ENCODE results near the gene RAD51B. TPM values are rescaled to one million over a fixed set of nuclear protein-coding genes. Genes with fewer than 3 reads are reported as not detected.

RAD51B gene
- total RNA-seq, 3 donors from 2014 or later = 10.6 to 77.6 (median 33.8) TPM

DNA sequence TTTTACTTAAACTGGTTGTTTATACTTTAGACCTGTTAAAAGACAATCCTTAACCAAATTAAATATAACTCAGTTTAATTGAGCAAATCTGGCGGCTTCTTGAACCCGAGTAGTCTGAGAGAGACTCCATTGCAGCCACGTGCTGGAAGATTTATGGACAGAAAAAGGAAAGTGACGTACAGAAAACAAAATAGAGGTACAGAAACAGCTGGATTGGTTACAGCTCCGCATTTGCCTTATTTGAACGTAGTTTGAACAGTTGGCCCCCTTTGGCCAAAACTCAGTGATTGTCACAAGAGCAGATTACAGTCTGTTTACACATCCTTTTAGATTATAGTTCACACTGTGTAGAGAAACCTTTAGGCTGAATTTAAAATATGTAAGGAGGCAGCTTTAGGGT, 155.9 kb downstream of the RAD51B start:
- peak overlapping the region in 1 of 2 donors; percentile 8 for H3K27ac ChIP-seq
- no peaks in the 10 kb centered on the region for H3K36me3 ChIP-seq
- no peaks in the 10 kb centered on the region for H3K27me3 ChIP-seq
- H3K9me3 ChIP-seq = no peaks in the 10 kb centered on the region
- TF ChIP-seq POLR2AphosphoS5 (IDR thresholded peaks at IDR 0.05) (no peak), POLR2A (IDR thresholded peaks at IDR 0.05) (no peak), CTCF (IDR thresholded peaks at IDR 0.05) (no peak)
- intact Hi-C loops (cut with DNase I; ENCODE audit: low total_unique reads) = no loop called here
- H3K4me1 ChIP-seq = peaks cover 0 to 5% of the 10 kb centered on the region in 2 donors
- H3K4me3 ChIP-seq = no peak overlapping the region
- no peak for DNase-seq (ENCODE audit: low spot score in 2 of 2)

DNA sequence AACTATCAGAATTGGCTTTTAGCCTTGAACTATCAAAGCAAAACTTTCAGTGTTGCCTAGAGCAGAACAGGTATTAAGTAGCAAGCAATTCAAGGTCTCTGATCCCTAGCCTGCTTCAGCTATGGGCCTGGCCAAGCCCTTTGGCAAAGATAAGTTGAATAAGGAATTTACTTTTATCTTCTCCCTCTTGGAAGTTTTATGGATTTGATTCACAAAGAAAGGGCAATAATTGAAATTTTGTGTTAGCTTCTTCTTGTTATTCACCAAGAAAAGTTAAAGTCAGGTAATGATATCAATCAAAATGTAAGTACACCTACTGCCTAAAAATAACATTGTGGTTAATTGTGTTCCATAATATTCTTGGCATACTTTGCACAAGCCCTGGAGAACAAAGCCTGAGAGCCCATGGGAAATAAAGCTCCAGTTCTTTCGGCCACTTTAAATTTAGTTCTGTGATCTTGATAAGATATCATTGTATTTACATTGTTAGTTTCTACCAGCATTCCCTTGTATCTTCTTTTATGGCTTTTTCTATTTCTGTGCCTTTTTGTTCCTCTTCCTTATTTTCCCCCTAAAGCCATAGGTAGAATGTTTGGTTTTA, 158.0 kb downstream of the RAD51B start:
- peak overlapping the region; percentile 57 to 59 for H3K27ac ChIP-seq
- TF ChIP-seq POLR2AphosphoS5 (IDR thresholded peaks at IDR 0.05) (no peak), CTCF (IDR thresholded peaks at IDR 0.05) (no peak), POLR2A (IDR thresholded peaks at IDR 0.05) (no peak)
- no peak overlapping the region for H3K4me3 ChIP-seq
- H3K9me3 ChIP-seq = no peaks in the 10 kb centered on the region
- no peaks in the 10 kb centered on the region for H3K36me3 ChIP-seq
- DNase-seq (ENCODE audit: low spot score in 2 of 2) = no peak
- H3K27me3 ChIP-seq = no peaks in the 10 kb centered on the region
- intact Hi-C loops (cut with DNase I; ENCODE audit: low total_unique reads) = no loop called here
- H3K4me1 ChIP-seq = peaks cover 0 to 5% of the 10 kb centered on the region in 2 donors

- intact Hi-C loops (cut with DNase I; ENCODE audit: low total_unique reads) = no loop called here
- no peak for TF ChIP-seq CTCF (IDR thresholded peaks at IDR 0.05)
- TF ChIP-seq POLR2A (IDR thresholded peaks at IDR 0.05) = no peak
- TF ChIP-seq POLR2AphosphoS5 (IDR thresholded peaks at IDR 0.05) = no peak
These were observed 159.2 kb downstream of the RAD51B start for GRCh38 chr14:67978749-67979148.

GRCh38 chr14:67982711-67983608, 163.4 kb downstream of the RAD51B start:
- Histone ChIP-seq H3K27me3 (no peaks in the 10 kb centered on the region), H3K4me1 (no peaks in the 10 kb centered on the region), H3K9me3 (no peaks in the 10 kb centered on the region), H3K36me3 (no peaks in the 10 kb centered on the region), H3K4me3 (no peak overlapping the region), H3K27ac (no peak overlapping the region)
- no peak for DNase-seq (ENCODE audit: low spot score in 2 of 2)
- TF ChIP-seq POLR2AphosphoS5 (IDR thresholded peaks at IDR 0.05) (no peak), CTCF (IDR thresholded peaks at IDR 0.05) (no peak), POLR2A (IDR thresholded peaks at IDR 0.05) (no peak)
- intact Hi-C loops (cut with DNase I; ENCODE audit: low total_unique reads) = no loop called here

More at GRCh38 chr14:67978749-67979148, 159.2 kb downstream of the RAD51B start:
- H3K27me3 ChIP-seq = no peaks in the 10 kb centered on the region
- H3K27ac ChIP-seq = no peak overlapping the region
- H3K4me3 ChIP-seq = no peak overlapping the region
- peaks cover 0 to 5% of the 10 kb centered on the region in 2 donors for H3K4me1 ChIP-seq
- DNase-seq (ENCODE audit: low spot score in 2 of 2) = no peak
- no peaks in the 10 kb centered on the region for H3K9me3 ChIP-seq
- no peaks in the 10 kb centered on the region for H3K36me3 ChIP-seq

GRCh38 chr14:67984274-67984673, 164.7 kb downstream of the RAD51B start:
- no peak for DNase-seq (ENCODE audit: low spot score in 2 of 2)
- intact Hi-C loops (cut with DNase I; ENCODE audit: low total_unique reads) = no loop called here
- Histone ChIP-seq H3K36me3 (no peaks in the 10 kb centered on the region), H3K4me1 (no peaks in the 10 kb centered on the region), H3K9me3 (no peaks in the 10 kb centered on the region), H3K4me3 (no peak overlapping the region), H3K27ac (no peak overlapping the region), H3K27me3 (no peaks in the 10 kb centered on the region)
- TF ChIP-seq POLR2A (IDR thresholded peaks at IDR 0.05) (no peak), CTCF (IDR thresholded peaks at IDR 0.05) (no peak), POLR2AphosphoS5 (IDR thresholded peaks at IDR 0.05) (no peak)
